SK-N-SH (cell line): ENCODE data around the gene DHRSX.

Experiments
- EP300 ChIP-seq, 2 experiments: IDR thresholded peaks; 2 replicates each; pipeline versions ENCODE4 v1.4.0 to v1.6.1; 2012; ENCODE audit warnings: borderline replicate concordance in 1 of 2, low read depth in 1 of 2, low read length in 1 of 2
- GATA2 ChIP-seq: sonication (generic); formaldehyde crosslinking; IDR thresholded peaks from 2 replicates; pipeline ENCODE4 v1.5.0; 2020; ENCODE audit warnings: mild to moderate bottlenecking, missing genetic modification reagents
- MAX ChIP-seq: IDR thresholded peaks from 2 replicates; pipeline ENCODE4 v1.4.0; 2012; ENCODE audit warnings: low read depth
- NRF1 ChIP-seq: IDR thresholded peaks from 2 replicates; pipeline ENCODE4 v1.6.1; 2012; ENCODE audit warnings: low read depth, mild to moderate bottlenecking, low read length
- POLR2AphosphoS5 ChIP-seq: IDR thresholded peaks from 2 replicates; pipeline ENCODE4 v1.6.1; 2012; ENCODE audit warnings: low read depth, low read length
- RFX5 ChIP-seq: IDR thresholded peaks from 2 replicates; pipeline ENCODE4 v1.6.1; 2012; ENCODE audit warnings: mild to moderate bottlenecking, improper control_type of control experiment, low read length
- SIN3A ChIP-seq: IDR thresholded peaks from 2 replicates; pipeline ENCODE4 v1.6.1; 2012; ENCODE audit warnings: low read depth, mild to moderate bottlenecking, low read length, moderate library complexity, borderline replicate concordance
- USF1 ChIP-seq: IDR thresholded peaks from 2 replicates; pipeline ENCODE4 v1.4.0; 2012; ENCODE audit warnings: low read depth, borderline replicate concordance
- YY1 ChIP-seq: IDR thresholded peaks from 2 replicates; pipeline ENCODE4 v1.4.0; 2012; ENCODE audit warnings: low read depth, mild to moderate bottlenecking
- TF ChIP-seq, protein P1 (sequence below): fragments of 200-600 bp; sonication (generic); IDR thresholded peaks from 2 replicates; pipeline ENCODE4 v1.6.1; 2017; ENCODE audit warnings: antibody characterized with exemption, mild to moderate bottlenecking, moderate library complexity

DNA sequence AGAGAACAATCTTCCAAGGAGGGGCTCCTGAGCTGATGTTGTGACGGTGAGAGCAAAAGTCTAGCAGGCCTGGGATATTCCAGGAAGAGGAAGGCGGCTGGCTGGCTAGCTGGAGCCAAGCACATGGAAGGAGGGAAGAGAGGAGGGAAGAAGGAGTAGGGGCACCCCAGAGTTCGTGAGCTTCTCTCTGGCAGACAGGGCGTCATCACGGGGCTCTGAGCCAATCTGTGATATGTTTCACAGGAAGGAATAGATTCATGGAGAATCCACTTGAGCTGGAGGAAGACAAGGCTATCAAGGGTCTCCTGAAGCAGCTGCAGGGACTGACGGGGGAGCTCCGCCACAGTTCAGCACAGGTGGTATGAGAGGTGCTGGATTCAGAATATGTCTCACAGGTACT is 73.6 kb downstream of the DHRSX start:
- TF ChIP-seq EP300 (IDR thresholded peaks at IDR 0.05; ENCODE audit: borderline replicate concordance in 1 of 2, low read depth in 1 of 2, low read length in 1 of 2), result no peak
- TF ChIP-seq, protein P1, sequence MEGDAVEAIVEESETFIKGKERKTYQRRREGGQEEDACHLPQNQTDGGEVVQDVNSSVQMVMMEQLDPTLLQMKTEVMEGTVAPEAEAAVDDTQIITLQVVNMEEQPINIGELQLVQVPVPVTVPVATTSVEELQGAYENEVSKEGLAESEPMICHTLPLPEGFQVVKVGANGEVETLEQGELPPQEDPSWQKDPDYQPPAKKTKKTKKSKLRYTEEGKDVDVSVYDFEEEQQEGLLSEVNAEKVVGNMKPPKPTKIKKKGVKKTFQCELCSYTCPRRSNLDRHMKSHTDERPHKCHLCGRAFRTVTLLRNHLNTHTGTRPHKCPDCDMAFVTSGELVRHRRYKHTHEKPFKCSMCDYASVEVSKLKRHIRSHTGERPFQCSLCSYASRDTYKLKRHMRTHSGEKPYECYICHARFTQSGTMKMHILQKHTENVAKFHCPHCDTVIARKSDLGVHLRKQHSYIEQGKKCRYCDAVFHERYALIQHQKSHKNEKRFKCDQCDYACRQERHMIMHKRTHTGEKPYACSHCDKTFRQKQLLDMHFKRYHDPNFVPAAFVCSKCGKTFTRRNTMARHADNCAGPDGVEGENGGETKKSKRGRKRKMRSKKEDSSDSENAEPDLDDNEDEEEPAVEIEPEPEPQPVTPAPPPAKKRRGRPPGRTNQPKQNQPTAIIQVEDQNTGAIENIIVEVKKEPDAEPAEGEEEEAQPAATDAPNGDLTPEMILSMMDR, result no peak
- no peak for TF ChIP-seq USF1
- no peak for TF ChIP-seq SIN3A
- no peak for TF ChIP-seq MAX
- no peak for TF ChIP-seq RFX5
- no peak for TF ChIP-seq NRF1
- no peak for TF ChIP-seq YY1
- no peak for TF ChIP-seq GATA2 (CRISPR knock-in tag)
- no peak for TF ChIP-seq POLR2AphosphoS5
